ENCODE data around the gene EFL1.
"Not testable (repeated sequence)": the region's sequence is repeated elsewhere in the genome, so short reads cannot be mapped to it uniquely, and the experiment has no call there.

DNA sequence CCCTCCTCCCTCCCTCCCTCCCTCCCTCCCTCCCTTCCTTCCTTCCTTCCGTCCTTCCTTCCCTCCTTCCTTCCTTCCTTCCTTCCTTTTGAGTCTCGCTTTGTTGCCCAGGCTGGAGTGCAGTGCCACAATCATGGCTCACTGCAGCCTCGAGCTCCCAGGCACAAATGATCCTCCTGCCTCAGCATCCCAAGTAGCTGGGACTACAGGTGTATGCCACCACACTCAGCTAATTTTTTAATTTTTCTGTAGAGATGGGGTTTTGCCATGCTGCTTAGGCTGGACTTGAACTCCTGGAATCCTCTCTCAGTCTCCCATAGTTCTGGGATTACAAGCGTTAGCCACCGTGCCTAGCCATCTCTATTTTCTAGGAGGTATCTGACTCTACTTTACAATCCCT is 48.8 kb upstream of the EFL1 start:
- not testable (repeated sequence) for TF ChIP-seq RAD21 (IDR thresholded peaks at IDR 0.05; ENCODE audit: low read length); CTCF (conservative IDR thresholded peaks at IDR 0.05; ENCODE audit: low read depth, low read length); POLR2A (IDR thresholded peaks at IDR 0.05; ENCODE audit: low read depth, low read length); CEBPB (IDR thresholded peaks at IDR 0.05; ENCODE audit: low read depth, low read length); FOS (IDR thresholded peaks at IDR 0.05; ENCODE audit: low read depth, low read length); SMC3 (IDR thresholded peaks at IDR 0.05; ENCODE audit: low read depth, low read length)
